HG03196 (cell line): Measurements from ENCODE around the gene CD151.

Experiments used
- ATAC-seq: cut with Tn5 transposase; IDR thresholded peaks from one replicate; pipeline ENCODE4 v1.9.1; 2021; ENCODE audit not compliant: unreplicated experiment

The CD151 gene

DNA sequence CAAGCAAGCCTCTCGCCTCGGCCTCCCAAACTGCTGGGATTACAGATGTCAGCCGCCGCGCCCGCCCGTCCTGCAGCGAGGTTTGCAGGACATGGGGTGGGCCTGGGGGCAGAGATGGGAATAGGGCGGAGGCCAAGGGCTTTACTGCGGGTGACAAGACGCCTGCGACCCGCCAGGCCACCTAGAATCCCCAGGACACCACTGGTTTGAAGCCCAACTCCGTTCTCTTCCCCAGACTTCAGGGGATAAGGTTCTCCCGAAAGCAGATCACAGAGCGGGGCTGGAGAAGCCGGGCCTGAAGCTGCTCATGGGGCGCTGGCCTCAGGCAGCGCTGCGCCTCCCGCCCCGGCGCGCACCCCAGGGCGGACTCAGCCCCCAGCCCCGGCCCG is 9.2 kb downstream of the CD151 start:
- no peak for ATAC-seq

DNA sequence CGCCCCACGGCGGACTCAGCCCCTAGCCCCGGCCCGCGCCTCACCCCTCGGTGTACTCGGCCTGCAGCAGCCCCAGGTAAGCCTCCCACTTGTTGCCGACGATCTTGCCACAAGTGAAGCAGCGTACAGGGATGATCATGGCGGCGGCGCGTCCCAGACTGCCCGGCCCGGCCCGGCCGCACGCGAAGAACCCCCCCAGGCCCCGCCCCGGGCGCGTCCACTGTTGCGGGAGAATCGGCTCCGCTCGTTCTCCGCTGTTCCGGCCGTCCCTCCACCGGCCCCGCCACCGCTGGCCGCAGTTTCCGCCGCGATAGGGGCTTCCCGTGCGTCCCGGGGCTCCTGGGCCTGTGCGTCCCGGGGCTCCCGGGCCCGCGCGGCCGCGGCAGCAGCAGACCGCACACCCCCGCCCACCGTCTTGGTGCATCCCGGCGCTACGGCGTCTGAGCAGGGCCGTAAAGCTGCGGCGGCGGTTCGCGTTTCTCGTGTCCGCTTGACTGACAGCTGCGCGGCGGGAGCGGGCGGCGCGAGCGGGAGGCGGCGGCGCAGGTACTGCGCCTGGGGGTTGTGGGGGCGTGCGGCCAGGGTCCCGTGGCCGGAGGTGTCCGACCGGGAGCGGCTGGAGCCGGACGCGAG is 9.7 kb downstream of the CD151 start, which contains the start of the genes POLR2L and TSPAN4:
TSS of gene POLR2L (minus strand) at position 160 of the 633 bp plus-strand sequence. CDS start at position 139, 21 bp downstream.
TSS of gene TSPAN4 (plus strand) at position 483 of the 633 bp plus-strand sequence. CDS start 7,453 bp downstream, outside the sequence.
- peak; percentile 46 for ATAC-seq

DNA sequence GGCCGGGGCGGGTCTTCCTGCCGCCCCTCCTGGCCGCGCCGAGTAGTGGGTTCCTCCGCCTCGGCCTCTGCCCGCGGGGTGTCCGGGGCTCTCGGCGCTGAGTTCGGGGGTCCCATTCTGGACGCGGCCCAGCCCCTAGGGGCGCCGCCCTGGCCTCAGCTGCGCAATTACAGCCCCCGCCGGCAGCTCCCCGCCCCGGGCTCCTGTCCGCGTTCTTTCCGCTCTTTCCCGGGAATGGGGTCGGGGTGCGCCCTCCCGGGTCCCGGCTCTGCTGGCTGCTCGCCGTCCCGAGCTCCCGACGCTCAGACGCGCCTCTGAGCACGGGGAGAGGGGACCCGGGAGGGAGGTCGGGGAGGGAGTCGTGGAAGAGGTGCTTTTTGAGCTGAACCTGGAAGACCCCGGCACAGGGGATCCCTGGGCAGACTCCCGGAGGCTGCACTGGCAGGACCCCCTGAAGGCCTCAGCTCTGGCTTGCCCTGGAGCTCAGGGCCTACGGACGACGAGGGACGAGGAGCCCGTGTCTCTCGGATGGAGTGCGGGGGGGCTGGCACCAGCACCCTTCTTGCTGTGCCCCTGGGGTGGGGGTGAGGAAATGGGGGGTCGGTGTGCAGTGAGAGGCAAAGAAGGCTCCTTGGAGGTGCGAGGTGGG is 10.5 kb downstream of the CD151 start:
- ATAC-seq: no peak

DNA sequence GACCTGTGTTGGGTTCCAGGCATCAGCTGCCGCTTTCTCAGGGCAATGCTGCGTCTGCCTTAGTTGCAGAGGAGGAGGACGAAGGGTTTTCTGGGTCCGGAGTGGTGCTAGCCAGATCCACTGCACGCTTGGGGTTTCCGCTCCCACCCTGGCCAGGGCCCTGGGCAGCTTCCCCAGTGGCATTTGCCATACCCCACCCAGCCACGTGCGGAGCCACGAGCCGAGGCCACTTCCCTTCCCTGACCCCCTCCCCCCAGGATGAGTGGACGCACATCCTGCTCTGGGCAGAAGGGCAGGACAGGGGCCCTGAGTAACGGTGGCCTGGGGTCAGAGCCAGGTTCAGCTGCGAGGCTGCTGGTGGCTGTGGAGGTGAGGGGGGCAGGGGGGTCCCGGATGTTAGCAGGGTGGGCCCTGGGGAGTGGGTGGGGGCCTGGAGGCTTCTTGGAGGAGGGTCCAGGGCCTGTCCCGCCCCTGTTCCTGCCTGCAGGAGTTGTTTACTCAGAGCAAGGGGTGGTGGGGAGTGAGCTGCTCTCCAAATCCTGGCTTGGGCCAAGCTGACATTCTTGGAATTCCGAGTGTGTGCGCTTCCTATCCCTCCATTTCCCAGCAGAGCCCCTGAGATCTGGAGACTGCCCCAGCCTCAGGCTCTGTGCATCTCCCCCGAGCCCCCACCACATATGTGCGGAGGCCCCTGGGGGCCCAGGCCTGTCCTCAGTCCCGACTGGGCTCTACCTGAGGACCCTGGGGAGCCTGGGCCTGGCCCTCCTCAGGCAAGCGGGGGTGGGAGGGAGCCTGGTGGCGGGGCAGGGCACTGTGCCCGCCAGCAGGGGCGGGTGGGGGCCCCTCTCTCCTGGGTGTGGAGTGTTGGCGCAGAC is 11.3 kb downstream of the CD151 start:
- ATAC-seq: no peak

DNA sequence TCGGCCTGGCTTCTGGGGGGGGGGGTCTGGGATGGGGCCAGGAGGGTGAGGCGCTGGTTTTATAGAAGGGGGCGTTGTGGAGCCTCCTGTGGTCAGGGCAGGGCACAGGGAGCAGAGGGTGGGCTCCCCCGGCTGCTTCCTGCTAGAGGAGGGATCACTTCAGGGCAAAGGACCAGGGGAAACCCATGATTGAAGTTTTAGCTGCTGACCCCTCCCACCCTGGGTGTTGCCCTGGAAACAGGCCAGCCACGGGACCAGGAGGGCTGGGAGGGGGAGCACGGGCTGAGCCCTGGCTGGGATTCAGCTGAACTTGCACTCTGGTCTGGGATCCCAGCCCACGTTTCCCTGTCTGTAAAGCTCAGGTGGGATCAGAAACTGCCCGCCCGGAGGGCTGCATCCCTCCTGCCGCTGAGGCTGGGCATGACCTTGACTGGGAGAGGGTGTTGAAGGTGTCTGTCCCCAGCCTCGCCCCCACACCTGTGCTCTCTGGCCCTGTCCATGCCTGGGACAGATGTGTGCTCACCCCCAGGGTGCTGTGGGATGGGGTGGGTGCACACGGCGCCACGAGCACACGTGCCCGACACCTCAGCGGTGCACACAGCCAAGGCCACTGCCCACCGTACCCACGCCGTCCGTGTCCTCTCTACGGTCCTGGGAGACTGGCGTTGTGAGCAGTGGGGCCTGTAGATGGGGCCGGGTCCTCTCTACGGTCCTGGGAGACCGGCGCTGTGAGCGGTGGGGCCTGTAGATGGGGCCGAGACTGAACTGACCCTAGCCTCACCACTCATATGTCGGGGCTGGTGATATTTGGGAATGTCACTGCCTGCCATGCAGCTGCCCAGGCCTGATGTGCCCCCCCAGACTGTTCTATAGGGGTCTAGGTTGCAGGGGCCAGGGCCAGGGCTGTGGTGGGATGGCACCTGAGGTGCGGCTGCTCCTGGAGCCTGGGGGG is 12.2 kb downstream of the CD151 start:
- ATAC-seq: no peak

DNA sequence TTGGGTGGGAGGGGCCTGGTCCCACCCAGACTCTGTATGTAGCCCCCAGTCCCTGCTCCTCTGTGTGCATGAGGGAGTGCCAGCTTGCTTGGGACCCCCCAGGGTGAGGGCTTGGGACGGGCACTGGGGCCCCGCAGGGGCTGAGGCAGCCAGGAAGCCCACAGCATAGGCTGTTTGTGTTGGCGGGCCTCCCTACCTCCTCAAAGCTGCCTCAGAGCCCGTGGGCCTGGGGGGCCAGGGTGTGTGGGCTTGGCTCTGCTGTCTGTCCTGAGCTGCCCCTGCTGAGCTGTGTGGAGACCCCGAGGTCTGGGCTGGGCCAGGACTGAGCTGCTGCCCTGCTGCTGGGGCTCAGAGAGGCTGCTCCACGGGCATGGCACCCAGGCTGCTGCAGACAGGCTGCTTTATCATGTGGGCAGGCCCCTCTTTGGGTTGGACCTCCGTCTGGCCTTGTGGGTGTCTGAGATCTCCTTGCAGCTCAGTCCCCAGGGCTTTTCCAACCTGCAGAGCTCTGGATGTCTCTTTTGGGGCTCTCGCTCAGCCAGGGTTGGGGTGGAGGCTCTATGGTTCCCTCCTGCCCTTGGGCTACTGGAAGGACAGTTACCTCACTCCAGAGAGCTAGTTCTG is 13.2 kb downstream of the CD151 start:
- no peak for ATAC-seq

DNA sequence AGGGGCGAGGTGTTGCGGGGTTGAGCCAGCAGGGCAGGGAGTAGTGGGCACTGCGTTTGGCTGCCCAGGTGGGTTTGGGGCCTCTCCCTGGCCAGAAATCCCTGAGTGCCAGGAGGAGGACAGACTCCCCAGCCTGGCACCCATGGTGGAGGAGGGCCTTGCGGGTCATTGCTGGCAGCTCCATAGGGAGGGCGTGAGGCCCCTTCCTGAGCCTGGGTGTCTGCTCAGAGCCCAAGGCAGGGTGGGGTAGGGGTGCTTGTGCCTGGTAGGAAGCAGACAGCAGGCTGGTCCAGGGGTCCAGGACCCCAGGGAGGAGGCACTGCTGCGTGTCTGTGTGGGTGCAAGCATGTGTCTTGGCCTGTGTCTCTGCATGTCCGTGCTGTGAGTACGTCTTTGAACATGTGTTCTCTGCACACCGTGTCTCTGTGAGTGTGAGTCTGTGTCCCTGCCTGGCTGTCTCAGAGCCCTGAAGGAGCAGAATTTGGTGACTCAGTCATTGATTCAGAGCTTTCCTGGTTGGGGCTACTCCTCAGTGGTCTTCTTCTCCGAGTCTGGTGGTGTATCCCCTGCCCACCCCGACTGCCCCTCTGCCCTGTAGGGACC is 13.8 kb downstream of the CD151 start:
- no peak for ATAC-seq

DNA sequence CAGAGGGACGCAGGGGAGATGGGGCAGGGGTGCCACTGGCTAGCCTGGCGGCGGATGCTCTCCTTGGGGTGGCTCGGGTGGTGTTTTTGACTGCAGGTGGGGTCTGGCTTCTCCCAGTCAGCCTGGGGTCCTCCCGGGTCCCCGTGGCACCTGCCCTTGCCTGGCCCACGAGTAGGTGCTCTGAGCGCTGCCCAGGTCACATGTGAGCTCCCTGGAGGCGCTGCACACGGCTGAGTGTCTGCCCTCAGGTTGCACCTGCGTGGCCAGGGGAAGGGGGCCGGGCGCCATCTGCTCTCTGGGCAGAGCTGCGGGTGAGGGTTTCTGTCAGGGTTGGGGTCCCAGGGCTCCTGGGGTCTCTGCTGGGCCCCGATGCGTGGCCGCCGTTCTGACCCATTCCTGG is 15.1 kb downstream of the CD151 start:
- no peak for ATAC-seq

DNA sequence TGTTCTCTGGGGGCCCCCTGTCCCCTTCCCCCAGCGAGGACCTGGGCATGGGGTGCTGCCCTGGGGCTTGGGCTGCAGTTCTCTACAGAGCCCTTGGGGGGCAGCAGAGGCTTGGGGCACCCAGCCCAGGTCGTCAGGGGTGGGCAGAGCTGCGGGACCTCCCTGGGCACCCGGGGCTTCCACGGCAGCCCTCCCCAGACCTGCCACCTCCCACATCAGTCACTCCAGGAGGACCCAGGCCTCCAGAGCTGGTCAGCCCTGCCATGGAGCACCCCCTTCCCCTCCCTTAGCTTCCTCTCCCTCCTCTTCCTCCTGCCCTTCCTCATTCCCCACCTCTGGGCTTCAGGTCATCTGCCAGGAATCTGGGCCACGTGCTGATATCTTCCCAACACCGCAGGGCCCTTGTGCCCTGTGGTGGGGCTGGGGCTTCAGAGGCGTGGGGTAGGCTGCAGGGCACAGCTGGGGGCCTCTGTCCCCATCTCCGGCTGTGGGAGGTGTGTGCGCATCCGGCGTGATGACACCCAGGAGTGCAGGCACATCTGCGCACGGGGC is 15.7 kb downstream of the CD151 start:
- ATAC-seq: no peak

DNA sequence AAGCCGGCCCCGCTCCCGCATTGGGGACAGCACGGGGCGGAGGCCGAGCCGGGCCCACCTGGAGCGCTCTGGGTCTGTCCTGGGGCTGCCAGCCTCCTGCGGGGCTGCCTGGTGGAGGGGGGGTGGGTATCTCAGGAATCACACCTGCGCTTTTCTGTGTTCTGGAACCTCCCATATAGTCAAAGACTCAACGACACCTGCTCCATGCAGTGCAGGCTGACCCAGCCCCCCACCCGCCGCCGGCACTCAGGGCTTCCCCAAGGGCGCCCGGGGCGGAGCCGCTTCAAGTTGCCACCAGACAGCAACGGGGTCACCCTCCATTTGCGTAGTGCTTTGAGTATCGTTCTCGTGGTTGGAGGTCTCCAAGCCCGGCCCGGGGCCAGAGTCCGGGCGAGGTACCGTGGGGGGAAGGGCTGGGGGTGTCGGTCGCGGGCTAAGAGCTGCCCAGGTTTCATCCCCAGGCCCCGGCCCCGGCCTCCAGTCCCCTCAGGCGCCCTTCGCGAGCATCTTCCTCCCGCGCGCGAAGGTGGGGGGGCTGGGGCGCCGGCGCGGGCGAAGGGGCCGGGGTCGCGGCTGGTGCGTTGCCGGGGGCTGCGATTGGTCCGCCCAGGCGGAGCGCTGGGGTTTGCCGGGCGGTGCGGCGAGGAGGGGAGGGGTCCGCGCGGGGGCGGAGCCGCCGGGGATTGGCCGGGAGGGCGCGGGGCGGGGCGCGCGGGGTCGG is 16.5 kb downstream of the CD151 start:
- no peak for ATAC-seq

DNA sequence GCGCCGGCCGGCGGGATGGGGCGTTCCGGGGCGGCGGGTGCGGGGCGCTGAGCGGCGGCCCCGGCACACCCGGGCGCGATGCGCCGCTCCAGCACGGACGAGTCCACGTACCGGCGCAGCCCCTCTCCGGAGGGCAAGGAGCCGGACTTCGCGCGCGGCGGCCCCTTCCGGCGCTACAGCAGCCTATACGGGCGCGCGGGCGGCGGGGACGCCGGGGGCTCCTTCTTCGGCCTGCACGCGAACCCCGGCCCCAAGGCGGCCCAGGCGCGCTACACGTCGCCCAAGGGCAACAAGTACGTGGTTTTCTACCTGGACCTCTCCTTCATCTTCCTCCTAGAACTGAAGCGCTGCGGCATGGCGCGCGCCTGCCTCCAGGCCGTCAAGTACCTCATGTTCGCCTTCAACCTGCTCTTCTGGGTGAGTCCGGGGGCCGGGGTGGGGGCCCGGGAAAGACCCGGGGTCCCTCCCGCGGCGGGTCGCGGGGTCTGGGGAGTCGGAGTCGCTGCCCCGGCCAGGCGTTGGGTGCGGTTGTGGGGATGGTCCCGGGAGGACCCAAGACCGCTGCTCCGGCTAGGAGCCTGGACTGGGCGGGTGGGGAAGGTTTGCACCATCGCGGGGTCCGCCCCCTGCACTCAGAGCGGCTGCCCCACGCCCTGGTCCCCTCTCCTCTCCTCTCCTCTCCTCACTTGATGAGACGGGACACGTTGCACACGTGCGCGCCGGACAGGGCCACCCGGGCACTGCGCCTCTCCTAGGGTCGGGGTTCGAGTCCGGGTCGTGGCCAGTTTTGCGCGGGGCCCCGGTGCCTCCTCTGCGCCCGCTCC is 17.4 kb downstream of the CD151 start:
- ATAC-seq: no peak

DNA sequence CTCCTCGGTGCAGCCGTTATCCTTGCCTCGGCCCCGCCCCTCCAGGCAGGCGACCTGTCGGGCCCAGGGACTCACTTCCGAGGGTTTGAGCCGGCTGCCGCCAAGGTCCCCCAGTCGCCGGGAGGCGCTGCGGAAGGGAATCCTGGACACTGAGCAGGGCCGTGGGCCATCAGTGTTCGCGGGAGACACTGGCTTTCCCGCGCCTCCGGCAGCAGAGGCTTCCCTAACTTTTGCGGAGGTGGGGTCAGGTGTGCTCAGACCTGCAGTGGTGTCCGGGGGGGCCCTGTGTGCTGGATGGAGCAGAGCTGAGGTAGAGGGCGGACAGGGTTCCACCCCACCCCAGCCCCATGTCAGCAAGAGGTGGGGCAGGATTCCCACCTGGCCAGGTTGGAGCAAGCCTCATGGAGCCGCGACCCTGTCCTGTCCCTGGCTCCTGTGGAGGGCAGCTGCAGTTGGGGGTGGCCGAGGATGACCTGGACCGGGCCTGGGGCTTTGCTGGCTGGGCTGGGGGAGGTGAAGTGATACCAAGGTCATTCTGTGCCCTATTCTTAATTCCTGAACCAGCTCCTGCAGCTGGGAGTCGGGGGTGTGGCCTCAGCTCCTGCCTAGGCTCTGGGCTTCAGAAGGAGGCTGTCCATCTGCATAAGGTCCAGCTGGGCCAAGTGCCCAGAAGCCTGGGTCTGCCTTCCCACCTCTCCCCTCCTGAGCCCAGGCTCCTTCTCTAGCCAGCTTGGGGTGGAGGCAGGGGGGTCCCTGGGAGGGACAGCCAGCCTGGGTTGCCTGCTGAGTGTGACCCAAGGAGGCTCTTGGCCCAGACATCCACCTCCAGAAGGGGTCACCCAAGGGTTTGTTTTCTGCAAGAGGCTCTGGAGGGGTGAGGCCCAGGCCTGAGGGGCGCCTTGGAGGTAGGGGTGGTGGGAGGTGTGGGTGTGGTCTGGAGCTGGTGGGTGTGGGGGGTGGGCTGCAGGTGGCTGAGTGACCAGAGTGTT is 18.3 kb downstream of the CD151 start:
- no peak for ATAC-seq

DNA sequence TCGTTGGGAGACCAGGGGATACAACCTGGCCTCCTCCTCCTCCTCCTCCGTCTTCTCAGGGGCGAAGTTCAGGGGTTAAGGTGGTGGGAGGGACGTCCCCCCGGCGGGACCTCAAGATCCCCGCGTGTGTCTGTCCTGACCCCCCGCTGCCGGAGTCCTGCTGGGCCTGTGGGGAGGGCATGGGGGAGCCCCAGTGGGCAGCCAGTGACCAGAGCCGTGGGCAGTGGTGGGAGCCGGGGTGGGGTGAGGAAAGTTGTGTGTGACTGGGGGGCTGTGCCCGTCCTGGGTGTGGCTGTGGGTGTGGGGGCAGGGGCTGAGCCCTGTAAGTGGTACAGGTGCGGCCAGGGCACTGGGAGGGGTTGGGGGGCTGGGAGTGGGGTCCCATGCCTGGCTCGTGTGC is 20.0 kb downstream of the CD151 start:
- no peak for ATAC-seq

DNA sequence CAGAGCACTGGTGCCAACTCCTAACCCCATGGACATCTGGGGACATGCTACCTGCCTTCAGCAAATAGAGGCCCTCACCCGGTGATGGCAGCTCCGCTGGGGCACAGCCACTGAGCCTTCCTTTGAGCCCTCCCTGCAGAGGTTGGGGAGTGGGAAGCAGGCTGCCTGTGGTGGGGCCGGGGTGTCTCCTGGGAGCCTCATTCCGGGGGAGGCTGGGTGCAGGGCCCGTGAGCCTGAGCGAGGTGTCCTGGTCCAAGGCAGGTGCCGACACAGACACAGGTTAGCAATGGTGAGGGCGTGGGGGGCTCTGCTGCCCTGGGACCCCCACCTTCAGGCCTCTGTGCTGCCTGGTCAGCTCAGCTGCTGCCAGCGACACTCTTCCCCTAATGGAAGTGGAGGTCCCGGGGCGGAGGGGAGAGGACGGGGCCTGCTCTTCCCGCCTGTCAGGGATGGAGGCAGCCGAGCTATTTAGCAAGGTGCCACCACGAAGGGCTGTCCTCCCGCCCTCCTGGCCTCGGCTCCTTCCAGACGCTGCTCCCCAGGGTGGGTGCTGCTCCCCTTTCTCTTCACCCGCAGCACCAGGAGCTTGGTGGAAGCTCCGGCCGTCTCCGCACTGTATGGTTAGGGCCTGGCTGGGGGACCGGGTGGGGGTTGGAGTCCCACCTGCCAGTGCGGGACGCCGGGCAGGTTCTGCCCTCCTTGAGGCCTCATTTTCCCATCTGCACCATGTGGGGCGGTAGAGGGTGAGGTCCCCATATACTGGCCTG is 21.1 kb downstream of the CD151 start:
- no peak for ATAC-seq

DNA sequence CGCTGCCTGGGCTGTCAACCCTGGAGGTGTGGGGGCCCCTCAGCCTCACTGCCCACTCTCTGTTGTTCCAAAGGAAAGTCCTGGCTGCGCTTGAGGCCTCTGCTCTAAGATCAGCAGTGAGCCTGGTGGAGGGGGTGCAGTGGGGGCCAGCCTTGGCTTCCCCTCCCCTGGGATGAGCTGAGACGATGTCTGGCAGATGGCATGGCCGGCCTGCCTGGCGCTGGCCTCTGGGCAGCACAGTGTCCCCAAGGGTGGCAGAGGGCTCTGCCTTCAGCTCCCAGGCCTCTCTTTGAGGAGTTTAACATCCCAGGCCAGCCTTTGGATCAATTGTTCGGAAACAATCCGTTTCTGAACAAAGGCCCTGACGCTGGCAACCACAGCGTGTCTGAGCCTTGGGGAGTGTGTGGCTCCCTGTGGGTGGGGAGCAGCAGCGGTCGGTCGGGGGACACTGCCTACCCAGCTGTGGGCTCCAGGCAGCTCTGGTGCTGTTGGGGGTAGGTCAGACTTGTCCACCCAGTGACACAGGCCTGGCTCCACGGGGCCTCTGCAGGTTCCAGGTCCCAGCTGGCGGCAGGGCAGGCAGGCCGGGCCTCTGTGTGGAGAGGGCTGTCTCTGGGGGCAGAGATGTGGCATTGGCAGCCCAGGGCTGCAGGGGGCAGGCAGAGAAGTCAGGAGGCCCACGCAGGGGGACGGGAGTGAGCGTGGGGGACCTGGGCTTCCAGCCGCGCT is 22.0 kb downstream of the CD151 start:
- no peak for ATAC-seq

DNA sequence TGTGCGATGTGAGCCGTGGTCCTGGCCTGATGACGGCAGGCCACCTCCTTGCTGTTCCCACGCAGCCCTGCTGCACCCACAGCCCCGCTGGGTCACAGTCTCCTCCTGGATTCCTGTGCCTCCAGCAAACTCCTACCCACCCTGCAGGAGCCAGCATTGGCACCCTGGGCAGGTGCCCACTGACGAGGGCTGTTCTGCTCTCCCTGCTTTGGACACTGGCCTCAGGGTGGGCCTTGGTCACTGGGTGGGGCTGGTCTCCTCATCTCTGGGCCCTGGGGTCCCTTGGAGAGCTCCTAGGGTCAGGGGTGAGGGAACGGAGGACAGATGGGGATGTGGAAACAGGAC is 22.6 kb downstream of the CD151 start:
- ATAC-seq: no peak
